KOPT-K1 (cell line): Measurements from ENCODE around the gene SELENBP1.

Experiments
- H3K27ac ChIP-seq: fragments of 200-600 bp; sonication (generic); 2 replicates; pipeline ENCODE4 v1.5.1; 2016; ENCODE audit warnings: antibody characterized with exemption, mild to moderate bottlenecking, low read depth, low read length; ENCODE audit not compliant: poor library complexity, severe bottlenecking
- H3K36me3 ChIP-seq: fragments of 200-600 bp; sonication (generic); 2 replicates; pipeline ENCODE4 v1.5.1; 2017; ENCODE audit warnings: antibody characterized with exemption, mild to moderate bottlenecking, low read length, moderate library complexity; ENCODE audit not compliant: insufficient read depth
- H3K9me3 ChIP-seq: fragments of 200-600 bp; sonication (generic); 2 replicates; pipeline ENCODE4 v1.5.1; 2017; ENCODE audit warnings: antibody characterized with exemption, low read length, mild to moderate bottlenecking; ENCODE audit not compliant: insufficient read depth, poor library complexity, severe bottlenecking

The SELENBP1 gene

GRCh38 chr1:151342021-151342420 is 30.5 kb downstream of the SELENBP1 start:
- peaks cover 37% of the 10 kb centered on the region for H3K36me3 ChIP-seq
- no peak overlapping the region for H3K27ac ChIP-seq
- H3K9me3 ChIP-seq: no peaks in the 10 kb centered on the region

GRCh38 chr1:151340870-151341754 is 31.4 kb downstream of the SELENBP1 start:
- H3K27ac ChIP-seq: no peak overlapping the region
- H3K9me3 ChIP-seq: no peaks in the 10 kb centered on the region
- peaks cover 37% of the 10 kb centered on the region for H3K36me3 ChIP-seq

- H3K27ac ChIP-seq: no peak overlapping the region
- H3K9me3 ChIP-seq: no peaks in the 10 kb centered on the region
- no peaks in the 10 kb centered on the region for H3K36me3 ChIP-seq
These were observed 35.9 kb downstream of the SELENBP1 start for GRCh38 chr1:151336556-151336955.

GRCh38 chr1:151334822-151335221 is 37.7 kb downstream of the SELENBP1 start:
- no peaks in the 10 kb centered on the region for H3K9me3 ChIP-seq
- no peak overlapping the region for H3K27ac ChIP-seq
- no peaks in the 10 kb centered on the region for H3K36me3 ChIP-seq

GRCh38 chr1:151327903-151328674 is 44.4 kb downstream of the SELENBP1 start:
- no peaks in the 10 kb centered on the region for H3K9me3 ChIP-seq
- peak overlapping the region; percentile 72 for H3K27ac ChIP-seq
- peaks cover 26% of the 10 kb centered on the region for H3K36me3 ChIP-seq

- peak within 1 kb of the TSS; percentile 72 for H3K27ac ChIP-seq
- no peaks in the 10 kb centered on the region for H3K9me3 ChIP-seq
These were observed 45.1 kb downstream of the SELENBP1 start, which contains the start of gene PI4KB for GRCh38 chr1:151327223-151327902. PI4KB (minus strand) TSS chr1:151327416; CDS start chr1:151316481, 10,935 bp downstream.

GRCh38 chr1:151326619-151327222 is 45.8 kb downstream of the SELENBP1 start:
- Histone ChIP-seq H3K27ac (peak overlapping the region; percentile 72), H3K9me3 (no peaks in the 10 kb centered on the region), H3K36me3 (peaks cover 38% of the 10 kb centered on the region)

More at GRCh38 chr1:151327223-151327902, 45.1 kb downstream of the SELENBP1 start, which contains the start of gene PI4KB:
- peaks cover 32% of the 10 kb centered on the region for H3K36me3 ChIP-seq

- H3K9me3 ChIP-seq: no peaks in the 10 kb centered on the region
- H3K36me3 ChIP-seq: peaks cover 42% of the 10 kb centered on the region
- peak overlapping the region; percentile 72 for H3K27ac ChIP-seq
These were observed 46.7 kb downstream of the SELENBP1 start for GRCh38 chr1:151325646-151326429.

GRCh38 chr1:151325231-151325630 is 47.3 kb downstream of the SELENBP1 start:
- H3K27ac ChIP-seq: no peak overlapping the region
- H3K9me3 ChIP-seq: no peaks in the 10 kb centered on the region
- H3K36me3 ChIP-seq: peaks cover 48% of the 10 kb centered on the region

GRCh38 chr1:151324390-151324930 is 48.0 kb downstream of the SELENBP1 start:
- H3K27ac ChIP-seq: no peak overlapping the region
- H3K36me3 ChIP-seq: peaks cover 56% of the 10 kb centered on the region
- no peaks in the 10 kb centered on the region for H3K9me3 ChIP-seq

GRCh38 chr1:151318975-151319374 is 53.5 kb downstream of the SELENBP1 start:
- no peaks in the 10 kb centered on the region for H3K9me3 ChIP-seq
- peaks cover 84% of the 10 kb centered on the region for H3K36me3 ChIP-seq
- H3K27ac ChIP-seq: no peak overlapping the region

GRCh38 chr1:151315565-151316235 is 56.8 kb downstream of the SELENBP1 start:
- no peak overlapping the region for H3K27ac ChIP-seq
- H3K36me3 ChIP-seq: peaks cover 90% of the 10 kb centered on the region
- no peaks in the 10 kb centered on the region for H3K9me3 ChIP-seq
